Measurements from ENCODE around the gene TRAPPC3.
A peak's percentile ranks its signal among the peaks of the same experiment; 100 is the strongest.

TRAPPC3 gene

GRCh38 chr1:36108314-36108713 is 41.0 kb downstream of the TRAPPC3 start:
- peak; percentile 67 for DNase-seq
- Histone ChIP-seq H3K27me3 (replicated peaks) (no peaks in the 10 kb centered on the region), H3K27ac (peak overlapping the region; percentile 62), H3K36me3 (replicated peaks) (no peaks in the 10 kb centered on the region), H3K4me3 (ENCODE audit: low read depth, low read length) (no peak overlapping the region)
- in situ Hi-C loops (cut with HindIII; ENCODE audit: low pct_ligation_motif_present, low sequenced_read_pairs): no loop called here
- TF ChIP-seq, protein P1, sequence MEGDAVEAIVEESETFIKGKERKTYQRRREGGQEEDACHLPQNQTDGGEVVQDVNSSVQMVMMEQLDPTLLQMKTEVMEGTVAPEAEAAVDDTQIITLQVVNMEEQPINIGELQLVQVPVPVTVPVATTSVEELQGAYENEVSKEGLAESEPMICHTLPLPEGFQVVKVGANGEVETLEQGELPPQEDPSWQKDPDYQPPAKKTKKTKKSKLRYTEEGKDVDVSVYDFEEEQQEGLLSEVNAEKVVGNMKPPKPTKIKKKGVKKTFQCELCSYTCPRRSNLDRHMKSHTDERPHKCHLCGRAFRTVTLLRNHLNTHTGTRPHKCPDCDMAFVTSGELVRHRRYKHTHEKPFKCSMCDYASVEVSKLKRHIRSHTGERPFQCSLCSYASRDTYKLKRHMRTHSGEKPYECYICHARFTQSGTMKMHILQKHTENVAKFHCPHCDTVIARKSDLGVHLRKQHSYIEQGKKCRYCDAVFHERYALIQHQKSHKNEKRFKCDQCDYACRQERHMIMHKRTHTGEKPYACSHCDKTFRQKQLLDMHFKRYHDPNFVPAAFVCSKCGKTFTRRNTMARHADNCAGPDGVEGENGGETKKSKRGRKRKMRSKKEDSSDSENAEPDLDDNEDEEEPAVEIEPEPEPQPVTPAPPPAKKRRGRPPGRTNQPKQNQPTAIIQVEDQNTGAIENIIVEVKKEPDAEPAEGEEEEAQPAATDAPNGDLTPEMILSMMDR (IDR thresholded peaks at IDR 0.05; ENCODE audit: low read depth, low read length, missing control alignments): no peak

DNA sequence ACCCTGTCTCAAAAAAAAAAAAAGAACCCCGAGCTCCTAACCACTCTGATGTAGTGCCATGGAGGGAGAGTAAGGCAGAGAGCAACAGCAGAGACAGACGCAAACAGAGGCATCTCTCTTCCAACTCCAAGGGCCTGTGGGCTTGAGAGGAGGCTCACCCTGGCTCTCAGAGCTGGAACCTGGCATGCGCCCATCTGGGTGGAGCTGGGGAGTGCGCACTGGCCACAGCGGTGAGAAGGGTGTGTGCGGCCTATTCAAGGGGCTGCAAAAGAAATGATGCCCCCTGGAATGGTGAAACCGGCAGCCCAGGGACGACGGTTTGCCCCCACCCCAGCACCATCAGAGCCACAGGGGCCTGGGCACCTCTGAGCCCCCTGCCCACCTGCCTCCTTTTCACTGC is 41.9 kb downstream of the TRAPPC3 start:
- TF ChIP-seq, protein P1 (IDR thresholded peaks at IDR 0.05; ENCODE audit: low read depth, low read length, missing control alignments): no peak
- no peak for DNase-seq
- Histone ChIP-seq H3K27ac (no peak overlapping the region), H3K27me3 (replicated peaks) (no peaks in the 10 kb centered on the region), H3K36me3 (replicated peaks) (no peaks in the 10 kb centered on the region), H3K4me3 (ENCODE audit: low read depth, low read length) (no peak overlapping the region)
- in situ Hi-C loops (cut with HindIII; ENCODE audit: low pct_ligation_motif_present, low sequenced_read_pairs): no loop called here

- in situ Hi-C loops (cut with HindIII; ENCODE audit: low pct_ligation_motif_present, low sequenced_read_pairs): no loop called here
- no peak for DNase-seq
- TF ChIP-seq, protein P1 (IDR thresholded peaks at IDR 0.05; ENCODE audit: low read depth, low read length, missing control alignments): no peak
These were observed 43.0 kb downstream of the TRAPPC3 start for GRCh38 chr1:36106269-36106668.

DNA sequence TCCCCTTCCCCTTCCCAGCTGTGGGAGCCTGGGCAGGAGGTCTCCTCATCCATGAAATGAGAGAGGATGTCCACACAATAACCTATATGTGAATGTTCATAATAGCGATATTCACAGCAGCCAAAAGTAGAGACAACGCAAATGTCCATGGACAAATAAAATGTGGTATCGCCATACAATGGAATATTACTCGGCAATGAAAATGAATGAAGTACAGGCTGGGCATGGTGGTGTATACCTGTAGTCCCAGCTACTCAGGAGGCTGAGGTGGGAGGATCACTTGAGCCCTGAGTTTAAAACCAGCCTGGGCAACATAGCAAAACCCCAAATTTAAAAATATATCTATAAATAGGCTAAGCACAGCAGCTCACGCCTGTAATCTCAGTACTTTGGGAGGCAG is 47.7 kb downstream of the TRAPPC3 start:
- Histone ChIP-seq H3K27me3 (replicated peaks) (no peaks in the 10 kb centered on the region), H3K36me3 (replicated peaks) (no peaks in the 10 kb centered on the region), H3K27ac (no peak overlapping the region), H3K4me3 (ENCODE audit: low read depth, low read length) (no peak overlapping the region)
- TF ChIP-seq, protein P1 (IDR thresholded peaks at IDR 0.05; ENCODE audit: low read depth, low read length, missing control alignments): no peak
- DNase-seq: no peak
- in situ Hi-C loops (cut with HindIII; ENCODE audit: low pct_ligation_motif_present, low sequenced_read_pairs): no loop called here

More at GRCh38 chr1:36106269-36106668, 43.0 kb downstream of the TRAPPC3 start:
- Histone ChIP-seq H3K27me3 (replicated peaks) (no peaks in the 10 kb centered on the region), H3K4me3 (ENCODE audit: low read depth, low read length) (no peak overlapping the region), H3K27ac (no peak overlapping the region), H3K36me3 (replicated peaks) (no peaks in the 10 kb centered on the region)

GRCh38 chr1:36100376-36100775 is 48.9 kb downstream of the TRAPPC3 start:
- TF ChIP-seq, protein P1 (IDR thresholded peaks at IDR 0.05; ENCODE audit: low read depth, low read length, missing control alignments): no peak
- no peak for DNase-seq
- no peak overlapping the region for H3K27ac ChIP-seq
- no peaks in the 10 kb centered on the region for H3K27me3 ChIP-seq (replicated peaks)
- H3K36me3 ChIP-seq (replicated peaks): no peaks in the 10 kb centered on the region
- H3K4me3 ChIP-seq (ENCODE audit: low read depth, low read length): no peak overlapping the region
- in situ Hi-C loops (cut with HindIII; ENCODE audit: low pct_ligation_motif_present, low sequenced_read_pairs): no loop called here

GRCh38 chr1:36099681-36100341 is 49.5 kb downstream of the TRAPPC3 start:
- Histone ChIP-seq H3K27me3 (replicated peaks) (no peaks in the 10 kb centered on the region), H3K4me3 (ENCODE audit: low read depth, low read length) (no peak overlapping the region), H3K27ac (no peak overlapping the region), H3K36me3 (replicated peaks) (peaks cover 4% of the 10 kb centered on the region)
- peak; percentile 65 for DNase-seq
- in situ Hi-C loops (cut with HindIII; ENCODE audit: low pct_ligation_motif_present, low sequenced_read_pairs): no loop called here
- TF ChIP-seq, protein P1 (IDR thresholded peaks at IDR 0.05; ENCODE audit: low read depth, low read length, missing control alignments): peak; percentile 90

Data from brain microvascular endothelial cell (primary cell).